Neural progenitor cell (in vitro differentiated cells): Measurements from ENCODE around the gene HDAC4.

Source experiments
- CTCF ChIP-seq: fragments of 200-600 bp; sonication (generic); IDR thresholded peaks from 2 replicates; pipeline ENCODE4 v1.5.1; 2017; ENCODE audit warnings: antibody characterized with exemption, mild to moderate bottlenecking
- EZH2 ChIP-seq: fragments of 200-600 bp; sonication (generic); IDR thresholded peaks from 2 replicates; pipeline ENCODE4 v1.6.1; 2017; ENCODE audit warnings: antibody characterized with exemption, mild to moderate bottlenecking, moderate library complexity

GRCh38 chr2:239344857-239345216, 56.0 kb downstream of the HDAC4 start:
- no peak for TF ChIP-seq CTCF
- no peak for TF ChIP-seq EZH2
